Endothelial cell of umbilical vein (primary cell): Measurements from ENCODE around the gene NKX1-2. TPM values are rescaled to one million over a fixed set of nuclear protein-coding genes. Genes with fewer than 3 reads are reported as not detected.

Experiments used
- BruUV-seq: library from RNA; stranded (reverse); fragments of 400-500 nt; replicated peaks from 2 replicates; lab custom pipeline; 2021; lab: Mats Ljungman, UMichigan
- CTCF ChIA-PET: fragments of 300-600, 350-600 bp; sonication (Branson Sonifier 250); formaldehyde crosslinking; loops from one replicate; lab custom pipeline; 2021; ENCODE audit warnings: antibody characterized with exemption, inconsistent platforms; lab: Charles Lee
- POLR2A ChIA-PET: fragments of 300-600, 350-600 bp; sonication (Branson Sonifier 250); formaldehyde crosslinking; loops from one replicate; lab custom pipeline; 2021; ENCODE audit warnings: antibody characterized with exemption, inconsistent platforms; lab: Charles Lee
- DNase-seq: peaks from one replicate; pipeline ENCODE4 v3.0.0-alpha.2; 2011; ENCODE audit warnings: low read depth, low spot score
- FAIRE-seq: peaks from 2 replicates; lab custom pipeline; 2011; peaks lifted over from hg19 to GRCh38; lab: Jason Lieb, UNC
- H2AFZ ChIP-seq: 2 replicates; pipeline ENCODE4 v1.6.0; 2012; ENCODE audit warnings: low read depth, low read length, control low read depth, inconsistent platforms
- H3K27ac ChIP-seq: 2 replicates; pipeline ENCODE4 v1.5.1; 2011; ENCODE audit warnings: low read depth, mild to moderate bottlenecking, control low read depth, low read length, moderate library complexity; ENCODE audit not compliant: insufficient read depth
- H3K27me3 ChIP-seq, 2 experiments: 2 replicates each; pipeline versions ENCODE4 v1.6.0 to v1.6.1; 2011; ENCODE audit warnings: low read length in 2 of 2, mixed read lengths in 1 of 2; ENCODE audit not compliant: control insufficient read depth in 2 of 2, insufficient read depth in 2 of 2
- H3K36me3 ChIP-seq, 2 experiments: 2 replicates in 1 of 2; 3 replicates in 1 of 2; pipeline ENCODE4 v1.5.1; 2011; ENCODE audit warnings: low read length in 2 of 2, mild to moderate bottlenecking in 1 of 2, moderate library complexity in 1 of 2; ENCODE audit not compliant: control insufficient read depth in 2 of 2, insufficient read depth in 2 of 2; ENCODE audit errors: extremely low read depth in 1 of 2
- H3K4me1 ChIP-seq: 3 replicates; pipeline ENCODE4 v1.5.1; 2011; ENCODE audit warnings: mild to moderate bottlenecking, low read length; ENCODE audit not compliant: control insufficient read depth, insufficient read depth; ENCODE audit errors: extremely low read depth
- H3K4me2 ChIP-seq: 2 replicates; pipeline ENCODE4 v1.6.1; 2011; ENCODE audit warnings: low read length, control low read depth, mixed read lengths; ENCODE audit not compliant: insufficient read depth
- H3K4me3 ChIP-seq, 3 experiments: fragments of 200-600 bp in 1 of 3; sonication (generic), shearing (Covaris generic) in 1 of 3; replicated peaks in 1 of 3; 2 replicates each; pipeline ENCODE4 v1.5.1; 2011 to 2016; ENCODE audit warnings: control low read depth in 3 of 3, low read length in 3 of 3, mild to moderate bottlenecking in 2 of 3, inconsistent platforms in 1 of 3, low read depth in 1 of 3, moderate library complexity in 1 of 3; ENCODE audit not compliant: insufficient read depth in 1 of 3
- H3K79me2 ChIP-seq: 2 replicates; pipeline ENCODE4 v1.6.0; 2012; ENCODE audit warnings: low read length, inconsistent platforms; ENCODE audit not compliant: control insufficient read depth, insufficient read depth
- H3K9ac ChIP-seq: replicated peaks from 2 replicates; pipeline ENCODE3; 2011; ENCODE audit warnings: low read length, control low read depth; ENCODE audit not compliant: insufficient read depth; ENCODE audit errors: extremely low read depth
- H3K9me1 ChIP-seq: replicated peaks from 3 replicates; pipeline ENCODE4 v1.6.0; 2011; ENCODE audit warnings: mild to moderate bottlenecking, low read length; ENCODE audit not compliant: control insufficient read depth, insufficient read depth; ENCODE audit errors: extremely low read depth
- H3K9me3 ChIP-seq: replicated peaks from 2 replicates; pipeline ENCODE4 v1.5.1; 2012; ENCODE audit warnings: low read length, inconsistent platforms; ENCODE audit not compliant: control insufficient read depth, insufficient read depth
- H4K20me1 ChIP-seq: replicated peaks from 2 replicates; pipeline ENCODE3; 2011; ENCODE audit warnings: mild to moderate bottlenecking, low read length; ENCODE audit not compliant: control insufficient read depth, insufficient read depth; ENCODE audit errors: extremely low read depth
- EZH2 ChIP-seq: IDR thresholded peaks from 2 replicates; pipeline ENCODE4 v1.6.1; 2012; ENCODE audit warnings: borderline replicate concordance, low read depth, mild to moderate bottlenecking, moderate library complexity, low read length, inconsistent platforms; ENCODE audit not compliant: severe bottlenecking
- FOS ChIP-seq: IDR thresholded peaks from 2 replicates; pipeline ENCODE4 v1.6.1; 2011; ENCODE audit warnings: mild to moderate bottlenecking, low read length, moderate library complexity, borderline replicate concordance; ENCODE audit not compliant: insufficient read depth
- GATA2 ChIP-seq: IDR thresholded peaks from 2 replicates; pipeline ENCODE4 v1.7.0; 2011; ENCODE audit warnings: low read depth, mild to moderate bottlenecking, moderate library complexity, mixed read lengths, low read length; ENCODE audit not compliant: insufficient read length, insufficient read depth
- JUN ChIP-seq: IDR thresholded peaks from 2 replicates; pipeline ENCODE4 v1.6.1; 2011; ENCODE audit warnings: borderline replicate concordance, low read depth; ENCODE audit not compliant: insufficient read length, insufficient read depth
- MYC ChIP-seq: IDR thresholded peaks from one replicate; pipeline ENCODE4 v1.6.1; 2011; ENCODE audit warnings: mild to moderate bottlenecking, low read depth, low read length
- POLR2A ChIP-seq: IDR thresholded peaks from 2 replicates; pipeline ENCODE4 v1.6.1; 2012; ENCODE audit warnings: low read depth, mild to moderate bottlenecking, control low read depth, low read length
- POLR2AphosphoS5 ChIP-seq: IDR thresholded peaks from 2 replicates; pipeline ENCODE4 v1.6.1; 2012; ENCODE audit warnings: low read depth, mild to moderate bottlenecking, control low read depth, low read length, moderate library complexity; ENCODE audit not compliant: insufficient read depth
- dilution Hi-C: fragments of 300-500 bp; cut with MboI; formaldehyde crosslinking; loops from one replicate; pipeline ENCODE4 v1.15.0; 2019; ENCODE audit warnings: low sequenced_read_pairs; ENCODE audit not compliant: extremely low pct_ligation_motif_present
- intact Hi-C: fragments of 100-400 bp; cut with micrococcal nuclease; formaldehyde crosslinking; loops from one replicate; pipeline ENCODE4 v1.10.0; 2022
- polyA plus RNA-seq, 4 experiments: library from polyadenylated mRNA; depleted of rRNA in 3 of 4; stranded (reverse) in 3 of 4; unstranded in 1 of 4; fragments of >200 nt; gene quantifications; 2 replicates each; pipeline versions ENCODE4 v1.2.1 to v1.2.3, GENCODE V29; 2011 to 2012; ENCODE audit warnings: missing spikeins in 1 of 4
- total RNA-seq: library from RNA; stranded (reverse); gene quantifications from 2 replicates; pipeline ENCODE4 v1.2.3, GENCODE V29; 2021
- TF ChIP-seq, protein P1 (sequence below): IDR thresholded peaks from 2 replicates; pipeline ENCODE4 v1.6.1; 2011; ENCODE audit not compliant: insufficient read depth, insufficient read length
- TF ChIP-seq, protein P2 (sequence below), 2 donors: IDR thresholded peaks; 1 replicate in 1 of 2; 2 replicates in 1 of 2; pipeline ENCODE4 v1.5.1; 2011; ENCODE audit warnings: low read length in 2 of 2, mild to moderate bottlenecking in 2 of 2, moderate library complexity in 2 of 2, control low read depth in 1 of 2, inconsistent platforms in 1 of 2, low read depth in 1 of 2; ENCODE audit not compliant: insufficient read depth in 1 of 2; ENCODE audit errors: extremely low read depth in 1 of 2

The NKX1-2 gene
- total and polyA plus RNA-seq, 2 donors (not counting 3 experiments of a cell fraction or from before 2014, with no cell fraction given), result not detected

- TF ChIP-seq FOS (no peak), EZH2 (no peak), POLR2AphosphoS5 (no peak), POLR2A (no peak), GATA2 (no peak), JUN (no peak), MYC (no peak)
- TF ChIP-seq, protein P1, sequence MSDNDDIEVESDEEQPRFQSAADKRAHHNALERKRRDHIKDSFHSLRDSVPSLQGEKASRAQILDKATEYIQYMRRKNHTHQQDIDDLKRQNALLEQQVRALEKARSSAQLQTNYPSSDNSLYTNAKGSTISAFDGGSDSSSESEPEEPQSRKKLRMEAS, result no peak
- TF ChIP-seq, protein P2, sequence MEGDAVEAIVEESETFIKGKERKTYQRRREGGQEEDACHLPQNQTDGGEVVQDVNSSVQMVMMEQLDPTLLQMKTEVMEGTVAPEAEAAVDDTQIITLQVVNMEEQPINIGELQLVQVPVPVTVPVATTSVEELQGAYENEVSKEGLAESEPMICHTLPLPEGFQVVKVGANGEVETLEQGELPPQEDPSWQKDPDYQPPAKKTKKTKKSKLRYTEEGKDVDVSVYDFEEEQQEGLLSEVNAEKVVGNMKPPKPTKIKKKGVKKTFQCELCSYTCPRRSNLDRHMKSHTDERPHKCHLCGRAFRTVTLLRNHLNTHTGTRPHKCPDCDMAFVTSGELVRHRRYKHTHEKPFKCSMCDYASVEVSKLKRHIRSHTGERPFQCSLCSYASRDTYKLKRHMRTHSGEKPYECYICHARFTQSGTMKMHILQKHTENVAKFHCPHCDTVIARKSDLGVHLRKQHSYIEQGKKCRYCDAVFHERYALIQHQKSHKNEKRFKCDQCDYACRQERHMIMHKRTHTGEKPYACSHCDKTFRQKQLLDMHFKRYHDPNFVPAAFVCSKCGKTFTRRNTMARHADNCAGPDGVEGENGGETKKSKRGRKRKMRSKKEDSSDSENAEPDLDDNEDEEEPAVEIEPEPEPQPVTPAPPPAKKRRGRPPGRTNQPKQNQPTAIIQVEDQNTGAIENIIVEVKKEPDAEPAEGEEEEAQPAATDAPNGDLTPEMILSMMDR (IDR thresholded peaks at IDR 0.05; ENCODE audit: extremely low read depth in 1 of 2, insufficient read depth in 1 of 2, low read depth in 1 of 2, low read length in 2 of 2), result no peak
- H2AFZ ChIP-seq, result no peak overlapping the region
- no peaks in the 10 kb centered on the region for H3K9me1 ChIP-seq
- H3K4me2 ChIP-seq, result no peak overlapping the region
- intact Hi-C loops (no loop called here), dilution Hi-C loops (no loop called here)
- ChIA-PET CTCF (no interaction called here), POLR2A (no interaction called here)
- H3K79me2 ChIP-seq, result no peaks in the 10 kb centered on the region
- H3K4me1 ChIP-seq, result no peaks in the 10 kb centered on the region
- H3K4me3 ChIP-seq, result no peak overlapping the region
- H3K9ac ChIP-seq, result no peak overlapping the region
- H3K9me3 ChIP-seq, result no peaks in the 10 kb centered on the region
- no TSS peak for BruUV-seq
- no peak overlapping the region for H3K27ac ChIP-seq
- FAIRE-seq (no peak), DNase-seq (no peak)
- no peaks in the 10 kb centered on the region for H4K20me1 ChIP-seq
- no peaks in the 10 kb centered on the region for H3K36me3 ChIP-seq
- H3K27me3 ChIP-seq, result no peaks in the 10 kb centered on the region
These were observed 15.4 kb upstream of the NKX1-2 start for GRCh38 chr10:124465003-124465776.
